HG03280 (cell line): ENCODE measurements around the gene ETAA1.

ENCODE experiments used
- ATAC-seq: cut with Tn5 transposase; IDR thresholded peaks from one replicate; pipeline ENCODE4 v1.9.1; 2021; ENCODE audit warnings: mild to moderate bottlenecking, moderate library complexity; ENCODE audit not compliant: unreplicated experiment

Gene ETAA1

GRCh38 chr2:67437114-67437513 lies 40.0 kb downstream of the ETAA1 start:
- ATAC-seq, result no peak

DNA sequence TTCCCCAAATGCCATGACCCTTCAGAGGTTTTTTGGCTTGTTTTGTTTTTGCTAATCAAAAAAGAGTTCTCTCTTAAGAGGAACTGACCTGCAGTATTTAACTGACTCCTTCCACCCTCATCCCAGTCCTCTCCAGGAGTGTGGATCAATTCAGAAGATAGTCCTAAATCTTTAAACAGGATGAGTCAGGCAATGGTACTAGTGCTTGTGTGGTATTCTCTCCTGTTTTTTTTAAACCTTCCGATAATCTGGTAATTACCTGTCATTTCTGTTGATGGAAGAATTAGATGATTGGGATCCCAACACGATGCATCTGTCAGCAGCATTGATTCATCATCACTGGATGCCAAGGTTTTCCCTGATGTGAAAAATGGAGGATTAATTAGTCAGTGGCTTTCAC lies 41.2 kb downstream of the ETAA1 start:
- ATAC-seq, result no peak

GRCh38 chr2:67445652-67446268 lies 48.6 kb downstream of the ETAA1 start:
- no peak for ATAC-seq

GRCh38 chr2:67446491-67446911 lies 49.4 kb downstream of the ETAA1 start:
- no peak for ATAC-seq

DNA sequence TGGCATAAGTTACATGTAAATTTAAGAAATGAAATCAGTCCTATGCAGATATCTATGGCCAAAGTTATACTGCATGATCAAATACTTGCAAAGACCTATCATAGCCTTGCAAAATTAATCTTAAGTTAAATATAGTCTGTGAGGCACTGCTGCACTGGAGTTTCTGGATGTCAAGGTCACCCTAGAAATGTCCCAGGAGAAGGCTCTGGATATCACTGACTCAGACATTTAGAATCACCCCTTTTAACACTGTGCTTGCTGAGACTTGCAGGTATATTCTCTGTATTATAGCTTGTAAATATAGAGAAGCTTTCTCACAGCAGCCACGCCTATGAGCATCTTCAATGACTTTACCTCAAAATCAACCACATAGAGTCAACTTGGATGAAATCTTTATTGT lies 51.5 kb downstream of the ETAA1 start:
- no peak for ATAC-seq

- ATAC-seq, result no peak
Measured at GRCh38 chr2:67451086-67451832, 54.1 kb downstream of the ETAA1 start.

GRCh38 chr2:67453310-67453709 lies 56.2 kb downstream of the ETAA1 start:
- no peak for ATAC-seq

- ATAC-seq, result no peak
Measured at GRCh38 chr2:67455219-67456142, 58.3 kb downstream of the ETAA1 start.

GRCh38 chr2:67456428-67456827 lies 59.3 kb downstream of the ETAA1 start:
- ATAC-seq, result no peak

DNA sequence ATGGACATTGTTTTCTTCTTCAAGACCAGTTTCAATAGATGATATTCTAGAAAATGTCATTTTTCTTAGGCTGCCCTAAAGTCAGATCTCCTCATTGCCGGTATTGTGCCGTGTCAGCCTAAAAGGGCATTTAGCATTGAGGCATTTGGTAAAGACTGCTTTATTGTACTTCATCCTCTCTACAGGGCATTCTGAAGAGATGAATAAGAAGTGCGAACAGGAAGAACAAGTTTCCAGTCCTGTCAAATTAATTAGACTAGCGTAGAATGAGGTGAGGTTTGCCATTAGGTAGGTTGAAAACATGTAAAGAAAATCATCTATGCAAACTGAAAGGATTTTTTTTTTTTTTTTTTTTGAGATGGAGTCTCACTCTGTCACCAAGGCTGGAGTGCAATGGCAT lies 60.6 kb downstream of the ETAA1 start:
- ATAC-seq, result no peak

- ATAC-seq, result no peak
Measured at GRCh38 chr2:67459761-67460160, 62.6 kb downstream of the ETAA1 start.
